AG08395 (cell line): ENCODE measurements around the gene VAV2.

Source experiments
- DNase-seq: peaks from one replicate; pipeline ENCODE4 v3.0.0; 2012; ENCODE audit warnings: mixed read lengths, low spot score

The VAV2 gene

GRCh38 chr9:133874060-133874657 is 118.0 kb downstream of the VAV2 start:
- peak; percentile 59 for DNase-seq

GRCh38 chr9:133873461-133873891 is 118.6 kb downstream of the VAV2 start:
- DNase-seq: no peak

GRCh38 chr9:133873009-133873408 is 119.1 kb downstream of the VAV2 start:
- no peak for DNase-seq

- no peak for DNase-seq
Measured at GRCh38 chr9:133870598-133871595, 121.2 kb downstream of the VAV2 start.

- no peak for DNase-seq
Measured at GRCh38 chr9:133869674-133870405, 122.3 kb downstream of the VAV2 start.

- no peak for DNase-seq
Measured at GRCh38 chr9:133868203-133868602, 123.9 kb downstream of the VAV2 start.

GRCh38 chr9:133866946-133867345 is 125.2 kb downstream of the VAV2 start:
- DNase-seq: no peak

GRCh38 chr9:133864011-133864410 is 128.1 kb downstream of the VAV2 start:
- DNase-seq: no peak

- no peak for DNase-seq
Measured at GRCh38 chr9:133863257-133863592, 128.9 kb downstream of the VAV2 start.

- no peak for DNase-seq
Measured at GRCh38 chr9:133862585-133863256, 129.4 kb downstream of the VAV2 start.

GRCh38 chr9:133861692-133862091 is 130.4 kb downstream of the VAV2 start:
- no peak for DNase-seq

- no peak for DNase-seq
Measured at GRCh38 chr9:133861086-133861485, 131.0 kb downstream of the VAV2 start.

GRCh38 chr9:133858771-133859170 is 133.4 kb downstream of the VAV2 start:
- no peak for DNase-seq

GRCh38 chr9:133857639-133858038 is 134.5 kb downstream of the VAV2 start:
- DNase-seq: no peak

- DNase-seq: no peak
Measured at GRCh38 chr9:133856798-133857197, 135.3 kb downstream of the VAV2 start.

- no peak for DNase-seq
Measured at GRCh38 chr9:133855802-133856521, 136.2 kb downstream of the VAV2 start.

- no peak for DNase-seq
Measured at GRCh38 chr9:133855371-133855770, 136.8 kb downstream of the VAV2 start.

- DNase-seq: no peak
Measured at GRCh38 chr9:133854765-133855164, 137.4 kb downstream of the VAV2 start.

- DNase-seq: no peak
Measured at GRCh38 chr9:133854048-133854447, 138.1 kb downstream of the VAV2 start.

GRCh38 chr9:133853331-133853730 is 138.8 kb downstream of the VAV2 start:
- no peak for DNase-seq

- no peak for DNase-seq
Measured at GRCh38 chr9:133852431-133852830, 139.7 kb downstream of the VAV2 start.
